Measurements from ENCODE around the gene NR1D1.

GRCh38 chr17:40091691-40092397 lies 8.5 kb downstream of the NR1D1 start:
- TF ChIP-seq, protein P1, sequence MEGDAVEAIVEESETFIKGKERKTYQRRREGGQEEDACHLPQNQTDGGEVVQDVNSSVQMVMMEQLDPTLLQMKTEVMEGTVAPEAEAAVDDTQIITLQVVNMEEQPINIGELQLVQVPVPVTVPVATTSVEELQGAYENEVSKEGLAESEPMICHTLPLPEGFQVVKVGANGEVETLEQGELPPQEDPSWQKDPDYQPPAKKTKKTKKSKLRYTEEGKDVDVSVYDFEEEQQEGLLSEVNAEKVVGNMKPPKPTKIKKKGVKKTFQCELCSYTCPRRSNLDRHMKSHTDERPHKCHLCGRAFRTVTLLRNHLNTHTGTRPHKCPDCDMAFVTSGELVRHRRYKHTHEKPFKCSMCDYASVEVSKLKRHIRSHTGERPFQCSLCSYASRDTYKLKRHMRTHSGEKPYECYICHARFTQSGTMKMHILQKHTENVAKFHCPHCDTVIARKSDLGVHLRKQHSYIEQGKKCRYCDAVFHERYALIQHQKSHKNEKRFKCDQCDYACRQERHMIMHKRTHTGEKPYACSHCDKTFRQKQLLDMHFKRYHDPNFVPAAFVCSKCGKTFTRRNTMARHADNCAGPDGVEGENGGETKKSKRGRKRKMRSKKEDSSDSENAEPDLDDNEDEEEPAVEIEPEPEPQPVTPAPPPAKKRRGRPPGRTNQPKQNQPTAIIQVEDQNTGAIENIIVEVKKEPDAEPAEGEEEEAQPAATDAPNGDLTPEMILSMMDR (conservative IDR thresholded peaks at IDR 0.05; ENCODE audit: low read length), result no peak
- no peak for TF ChIP-seq EZH2phosphoT487 (IDR thresholded peaks at IDR 0.05; ENCODE audit: borderline replicate concordance, low read depth, low read length)
